Adipose tissue (tissue), 3 donors: ENCODE data around the gene C16orf54. TPM values are rescaled to one million over a fixed set of nuclear protein-coding genes. Genes with fewer than 3 reads are reported as not detected.
"Not testable (repeated sequence)": the region's sequence is repeated elsewhere in the genome, so short reads cannot be mapped to it uniquely, and the experiment has no call there.

Source experiments
- H3K27ac ChIP-seq: one replicate; pipeline ENCODE4 v1.5.1; 2013; ENCODE audit warnings: low read depth, low read length
- WGBS, 3 donors: extraction: QIAGEN DNeasy Blood & Tissue Kit; methylation state at CpG; one replicate each; pipeline ENCODE4 v1.1.7; 2013; 5-methylcytosine and 5-hydroxymethylcytosine counted together
- polyA plus RNA-seq, 3 donors: library from polyadenylated mRNA; stranded (reverse); fragments of 200-250 nt; gene quantifications; one replicate each; pipeline ENCODE4 v1.2.3, GENCODE V29; 2013
- donor health status: healthy with polysubstance abuse.
- donor health status: Bipolar disorder and iron deficiency.
- donor health status: healthy.

C16orf54 gene
- polyA plus RNA-seq, 3 donors, result 0.37 to 2.1 (median 1.6) TPM

DNA sequence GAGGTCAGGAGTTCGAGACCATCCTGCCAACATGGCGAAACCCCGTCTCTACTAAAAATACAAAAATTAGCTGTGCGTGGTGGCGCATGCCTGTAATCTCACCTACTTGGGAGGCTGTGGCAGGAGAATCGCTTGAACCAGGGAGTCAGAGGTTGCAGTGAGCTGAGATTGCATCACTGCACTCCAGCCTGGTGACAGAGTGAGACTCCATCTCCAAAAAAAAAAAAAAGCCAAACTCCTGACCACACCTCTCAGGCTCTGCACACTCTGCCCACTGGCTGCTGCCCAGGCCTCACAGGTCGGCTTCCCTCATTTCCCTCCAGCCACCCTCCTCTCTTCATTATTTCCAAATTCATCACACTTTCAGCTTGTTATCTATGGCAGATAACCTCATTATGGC is 26.5 kb upstream of the C16orf54 start:
- H3K27ac ChIP-seq, result not testable (repeated sequence)
- 78 to 85% (median 82%) methylated on average over 7 of the region's 7 CpGs for WGBS, 3 donors

DNA sequence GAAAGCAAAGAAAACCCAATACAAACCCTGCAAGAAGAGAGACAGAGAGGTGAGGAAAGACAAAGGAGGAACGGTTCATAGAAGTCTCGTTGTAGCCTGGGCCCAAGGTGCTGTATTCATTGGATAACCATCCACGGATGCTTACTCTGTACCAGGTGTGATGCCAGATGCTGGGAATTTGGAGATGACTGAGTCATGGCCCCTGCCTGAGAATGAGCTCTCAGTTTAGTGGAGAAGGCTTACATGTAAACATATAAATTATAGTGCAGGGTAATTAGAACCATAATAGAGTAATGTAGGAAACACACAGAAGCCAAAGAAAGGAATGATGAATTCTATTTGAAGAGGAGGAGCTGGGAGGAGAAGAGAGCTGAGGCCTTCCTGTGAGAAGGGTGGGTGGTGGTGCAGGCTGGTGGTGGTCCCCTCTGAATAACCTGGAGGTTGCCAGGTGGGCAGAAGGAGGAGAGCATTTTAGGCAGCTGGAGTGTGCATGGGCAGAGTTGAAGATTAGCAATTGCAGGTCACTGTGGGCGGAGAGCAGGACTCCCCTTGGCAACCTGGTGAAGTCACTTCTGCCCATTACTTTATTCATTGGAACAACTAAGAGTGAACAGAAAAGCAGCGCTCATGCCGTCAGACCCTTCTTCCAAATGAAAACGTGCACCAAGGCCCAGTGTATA is 24.6 kb upstream of the C16orf54 start:
- WGBS, 3 donors, result 67 to 85% (median 67%) methylated on average over 7 of the region's 7 CpGs
- no peak overlapping the region for H3K27ac ChIP-seq

DNA sequence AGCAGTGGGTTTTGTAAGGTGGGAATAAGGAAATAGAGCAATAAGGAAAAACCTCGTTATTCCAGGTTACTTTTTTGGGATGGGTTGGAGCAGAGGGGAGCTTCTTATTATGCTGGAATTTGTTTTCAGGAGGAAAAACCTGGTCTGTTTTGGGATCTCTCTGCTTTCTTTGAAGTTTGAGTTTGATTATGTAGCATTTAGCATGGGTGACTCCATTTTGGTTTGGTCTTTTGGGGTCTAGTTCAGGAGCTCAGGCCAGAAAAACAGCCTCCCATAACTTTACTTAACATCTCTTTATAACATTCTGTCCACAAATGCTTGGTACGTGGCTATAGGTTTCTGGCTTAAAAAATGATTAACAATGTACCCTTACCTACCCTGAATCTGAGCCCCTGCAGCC is 23.7 kb upstream of the C16orf54 start:
- 82 to 96% (median 82%) methylated on average over 2 of the region's 2 CpGs for WGBS, 3 donors
- no peak overlapping the region for H3K27ac ChIP-seq

DNA sequence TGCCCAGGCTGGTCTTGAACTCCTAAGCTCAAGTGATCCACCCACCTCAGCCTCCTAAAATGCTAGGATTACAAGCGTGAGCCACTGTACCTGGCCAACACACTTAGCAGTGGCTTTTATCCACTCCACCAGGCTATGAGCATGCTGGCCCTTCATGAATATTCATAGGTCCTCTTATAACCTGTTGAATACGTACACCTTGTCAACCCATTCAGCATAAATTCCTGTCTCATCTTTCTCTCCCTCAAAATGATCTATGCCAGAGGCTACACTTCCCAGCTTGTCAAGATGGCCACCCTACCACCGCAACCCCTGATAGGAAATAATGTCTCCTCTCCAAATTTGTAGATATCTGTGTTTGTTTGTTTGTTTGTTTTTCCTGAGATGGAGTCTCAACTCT is 21.3 kb upstream of the C16orf54 start:
- no peak overlapping the region for H3K27ac ChIP-seq
- WGBS, 3 donors, result 92 to 95% (median 93%) methylated on average over 3 of the region's 3 CpGs

DNA sequence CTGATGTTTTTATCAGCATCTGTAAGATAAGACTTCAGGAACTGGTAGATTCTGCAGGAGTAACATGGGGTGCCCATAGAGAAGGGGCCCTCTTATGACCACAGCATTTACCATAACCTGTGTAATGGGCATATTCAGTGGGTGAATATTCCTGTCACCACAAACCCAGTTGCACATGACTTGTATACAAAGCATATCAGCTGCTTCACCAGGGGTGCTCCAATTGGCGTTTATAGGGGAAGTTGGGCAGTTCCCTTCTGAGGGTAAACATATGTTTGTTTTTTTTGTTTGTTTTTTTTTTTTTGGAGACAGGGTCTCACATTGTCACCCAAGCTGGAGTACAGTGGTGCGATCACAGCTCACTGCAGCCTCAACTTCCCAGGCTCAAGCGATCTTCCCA is 20.8 kb upstream of the C16orf54 start:
- H3K27ac ChIP-seq, result no peak overlapping the region
- WGBS, 3 donors, result 76 to 90% (median 77%) methylated on average over 3 of the region's 3 CpGs

DNA sequence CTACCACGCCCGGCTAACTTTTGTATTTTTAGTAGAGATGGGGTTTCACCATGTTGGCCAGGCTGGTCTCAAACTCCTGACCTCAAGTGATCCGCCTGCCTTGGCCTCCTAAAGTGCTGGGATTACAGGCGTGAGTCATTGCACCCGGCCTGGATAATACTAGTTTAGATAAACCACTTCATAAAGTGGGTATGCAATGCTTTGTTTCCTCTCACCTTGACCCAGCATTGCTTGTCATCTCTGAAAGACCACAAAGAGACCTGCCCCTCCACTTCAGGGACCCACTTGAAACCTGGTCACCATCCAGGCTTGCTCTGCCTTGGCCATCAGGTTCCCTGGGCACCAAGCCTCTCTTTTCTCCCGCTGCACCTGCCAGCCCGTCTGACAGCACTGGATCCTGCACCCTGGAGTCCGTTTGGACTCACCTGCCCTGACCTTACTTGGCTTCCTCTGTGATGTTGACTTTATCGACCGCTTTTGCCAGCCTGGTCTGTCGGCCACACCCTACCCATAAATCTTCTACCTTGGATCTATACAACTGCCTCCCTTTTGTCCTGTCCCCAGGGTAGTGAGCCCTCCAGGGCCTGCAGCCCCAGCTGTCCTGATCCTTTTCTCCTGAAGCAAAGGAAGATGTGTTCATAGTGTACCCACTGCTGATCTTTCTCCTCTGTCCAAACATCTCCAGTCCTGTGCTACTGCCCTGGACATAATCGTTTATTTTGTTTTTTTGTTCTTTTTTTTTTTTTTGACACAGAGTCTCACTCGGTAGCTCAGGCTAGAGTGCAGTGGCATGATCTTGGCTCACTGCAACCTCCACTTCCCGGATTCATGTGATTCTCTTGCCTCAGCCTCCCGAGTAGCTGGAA is 19.6 kb upstream of the C16orf54 start:
- no peak overlapping the region for H3K27ac ChIP-seq
- 31 to 78% (median 74%) methylated on average over 15 of the region's 15 CpGs for whole genome bisulfite sequencing, 3 donors

DNA sequence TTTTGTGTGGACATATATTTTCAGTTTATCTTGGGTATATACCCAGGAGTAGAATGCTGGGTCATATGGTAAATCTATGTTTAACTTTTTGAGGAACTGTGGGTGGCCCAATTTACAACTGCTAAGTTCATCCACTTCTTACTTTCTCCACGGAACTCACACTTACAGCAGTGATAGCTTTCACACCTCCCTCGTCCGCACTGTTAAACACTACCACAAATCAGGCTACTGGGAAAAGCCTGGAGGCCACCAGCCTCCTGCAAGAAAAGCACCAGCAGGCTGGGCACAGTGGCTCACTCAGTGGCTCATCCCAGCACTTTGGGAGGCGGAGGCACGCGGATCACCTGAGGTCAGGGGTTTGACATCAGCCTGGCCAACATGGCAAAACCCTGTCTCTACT is 17.5 kb upstream of the C16orf54 start:
- 74 to 90% (median 76%) methylated on average over 6 of the region's 6 CpGs for WGBS, 3 donors
- no peak overlapping the region for H3K27ac ChIP-seq

DNA sequence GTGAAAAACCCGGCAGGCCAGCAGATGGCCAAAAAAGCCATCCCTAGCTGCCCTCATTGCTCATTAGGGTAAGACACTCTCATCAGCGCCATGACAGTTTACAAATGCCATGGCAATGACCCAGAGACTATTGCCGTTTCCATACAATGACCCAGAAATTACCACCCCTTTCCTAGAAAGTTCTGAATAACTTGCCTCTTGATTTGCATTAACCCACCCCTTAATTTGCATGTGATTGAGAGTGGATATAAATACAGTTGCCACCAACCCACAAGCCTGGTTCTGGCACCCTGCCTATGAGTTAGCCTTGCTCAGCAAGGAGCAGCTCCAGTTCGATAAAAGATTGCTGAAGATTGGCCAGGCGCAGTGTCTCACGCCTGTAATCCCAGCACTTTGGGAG is 16.1 kb upstream of the C16orf54 start:
- 41 to 79% (median 74%) methylated on average over 6 of the region's 6 CpGs for WGBS, 3 donors
- H3K27ac ChIP-seq, result no peak overlapping the region

DNA sequence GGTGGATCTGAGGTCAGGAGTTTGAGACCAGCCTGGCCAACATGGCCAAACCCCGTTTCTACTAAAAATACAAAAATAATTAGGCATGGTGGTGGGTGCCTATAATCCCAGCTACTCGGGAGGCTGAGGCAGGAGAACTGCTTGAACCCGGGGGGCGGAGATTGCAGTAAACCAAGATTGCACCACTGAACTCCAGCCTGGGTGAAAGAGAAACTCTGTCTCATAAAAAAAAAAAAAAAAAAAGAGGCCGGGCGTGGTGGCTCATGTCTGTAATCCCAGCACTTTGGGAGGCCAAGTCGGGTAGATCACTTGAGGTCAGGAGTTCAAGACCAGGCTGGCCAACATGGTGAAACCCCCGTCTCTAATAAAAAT is 15.5 kb upstream of the C16orf54 start:
- WGBS, 3 donors, result 76 to 80% (median 79%) methylated on average over 6 to 8 of the region's 8 CpGs
- not testable (repeated sequence) for H3K27ac ChIP-seq

DNA sequence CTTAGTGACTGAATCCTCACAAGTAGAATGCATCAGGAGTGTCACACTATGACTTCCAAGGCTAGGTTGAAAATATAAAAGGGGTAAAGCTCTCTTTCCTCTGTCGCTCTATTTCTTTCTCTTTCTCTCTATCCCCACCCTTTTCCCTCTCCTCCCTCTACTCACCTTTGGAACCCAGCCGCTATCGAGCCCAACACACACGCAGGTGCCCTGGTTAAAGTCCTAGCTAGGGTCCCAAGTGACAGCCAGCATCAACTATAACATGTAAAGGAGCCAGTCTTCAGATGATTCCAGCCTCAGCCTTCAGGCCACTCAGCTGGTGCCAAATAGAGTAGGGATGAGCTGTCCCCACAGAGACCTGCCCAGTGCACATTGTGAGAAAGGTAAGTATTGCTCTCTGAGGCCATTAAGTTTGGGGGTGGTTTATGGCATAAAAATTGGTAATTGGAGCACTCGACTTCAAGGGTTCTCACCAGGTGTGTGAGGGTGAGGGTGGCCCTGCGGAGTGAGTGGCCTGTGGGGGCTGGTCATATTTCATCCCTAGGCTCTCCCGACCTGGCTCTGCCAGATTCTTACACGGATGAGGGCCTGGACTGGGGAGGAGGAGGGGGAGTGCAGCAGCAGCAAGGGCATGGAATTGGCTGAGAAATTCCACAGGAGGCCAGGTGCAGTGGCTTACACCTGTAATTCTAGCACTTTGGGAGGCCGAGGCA is 14.9 kb upstream of the C16orf54 start:
- 77 to 82% (median 77%) methylated on average over 9 of the region's 9 CpGs for WGBS, 3 donors
- no peak overlapping the region for H3K27ac ChIP-seq

DNA sequence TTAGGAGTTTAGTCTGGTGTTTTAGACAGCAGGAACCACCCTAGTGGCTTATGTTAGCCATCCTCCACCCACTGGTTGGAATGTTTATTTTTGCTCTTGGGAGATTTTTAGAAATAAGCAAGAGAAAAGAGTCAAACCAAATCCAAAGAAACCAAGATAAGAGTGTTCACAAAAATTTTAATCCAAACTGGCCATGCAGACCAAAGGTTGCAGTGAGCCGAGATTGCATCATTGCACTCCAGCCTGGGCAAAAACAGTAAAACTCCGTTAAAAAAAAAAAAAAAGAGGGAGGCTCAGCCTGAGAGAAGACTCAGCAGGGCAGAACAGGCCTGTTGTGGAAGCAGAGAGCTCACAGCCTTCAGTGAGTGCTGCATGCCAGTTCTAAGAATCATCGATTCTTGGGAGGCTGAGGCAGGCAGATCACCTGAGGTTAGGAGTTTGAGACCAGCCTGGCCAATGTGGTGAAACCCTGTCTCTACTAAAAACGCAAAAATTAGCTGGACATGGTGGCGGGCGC is 12.2 kb upstream of the C16orf54 start:
- 55 to 68% (median 55%) methylated on average over 6 of the region's 6 CpGs for WGBS, 3 donors
- H3K27ac ChIP-seq, result no peak overlapping the region

DNA sequence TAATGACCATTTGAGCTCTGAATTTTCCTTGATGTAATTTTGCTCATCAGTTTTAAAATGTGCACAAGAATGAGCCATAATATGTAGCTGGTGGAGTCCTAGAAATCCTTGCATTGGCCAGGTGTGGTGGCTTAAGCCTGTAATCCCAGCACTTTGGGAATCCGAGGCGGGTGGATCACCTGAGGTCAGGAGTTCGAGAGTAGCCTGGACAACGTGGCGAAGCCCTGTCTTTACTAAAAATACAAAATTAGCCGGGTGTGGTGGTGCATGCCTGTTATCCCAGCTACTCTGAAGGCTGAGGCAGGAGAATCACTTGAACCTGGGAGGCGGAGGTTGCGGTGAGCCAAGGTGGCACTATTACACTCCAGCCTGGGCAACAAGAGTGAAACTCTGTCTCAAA is 11.3 kb upstream of the C16orf54 start:
- WGBS, 3 donors, result 77 to 86% (median 82%) methylated on average over 8 of the region's 8 CpGs

DNA sequence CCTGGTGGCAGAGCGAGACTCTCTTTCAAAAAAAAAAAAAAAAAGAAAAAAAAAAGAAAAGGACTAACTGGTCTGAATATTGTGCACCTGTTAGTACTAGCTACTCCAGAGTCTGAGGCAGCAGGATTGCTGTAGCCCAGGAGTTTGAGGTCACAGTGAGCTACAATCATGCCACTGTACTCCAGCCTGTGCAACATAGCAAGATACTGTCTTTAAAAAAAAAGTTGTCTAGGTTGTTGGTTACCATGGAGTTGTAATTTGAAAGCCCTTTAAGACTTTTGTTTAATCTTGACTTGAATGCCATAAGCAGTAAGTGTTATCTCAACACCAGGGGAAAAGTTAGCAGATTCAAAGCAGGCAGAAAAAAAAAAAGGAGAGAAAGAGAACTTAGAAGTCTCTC is 10.9 kb upstream of the C16orf54 start:
- WGBS, 3 donors, result 43 to 78% (median 76%) methylated on average over 1 of the region's 1 CpG
- H3K27ac ChIP-seq, result no peak overlapping the region

More for the DNA sequence above, 11.3 kb upstream of the C16orf54 start:
- not testable (repeated sequence) for H3K27ac ChIP-seq

DNA sequence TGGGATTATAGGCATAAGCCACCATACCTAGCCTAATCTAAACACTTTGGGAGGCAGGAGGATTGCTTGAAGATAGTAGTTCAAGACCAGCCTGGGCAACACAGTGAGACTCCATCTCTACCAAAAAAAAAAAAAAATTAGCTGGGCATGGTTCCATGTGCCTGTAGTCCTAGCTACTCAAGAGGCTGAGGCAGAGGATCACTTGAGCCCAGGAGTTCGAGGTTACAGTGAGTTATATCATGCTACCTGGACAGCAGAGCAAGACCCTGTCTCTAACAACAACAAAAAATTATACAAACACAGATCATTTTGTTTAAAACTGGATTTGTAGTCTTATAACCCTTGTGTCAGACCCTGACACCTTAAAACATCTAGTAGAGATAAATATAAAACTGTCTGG is 7.7 kb upstream of the C16orf54 start:
- H3K27ac ChIP-seq, result no peak overlapping the region
- 74 to 81% (median 76%) methylated on average over 1 of the region's 1 CpG for WGBS, 3 donors

DNA sequence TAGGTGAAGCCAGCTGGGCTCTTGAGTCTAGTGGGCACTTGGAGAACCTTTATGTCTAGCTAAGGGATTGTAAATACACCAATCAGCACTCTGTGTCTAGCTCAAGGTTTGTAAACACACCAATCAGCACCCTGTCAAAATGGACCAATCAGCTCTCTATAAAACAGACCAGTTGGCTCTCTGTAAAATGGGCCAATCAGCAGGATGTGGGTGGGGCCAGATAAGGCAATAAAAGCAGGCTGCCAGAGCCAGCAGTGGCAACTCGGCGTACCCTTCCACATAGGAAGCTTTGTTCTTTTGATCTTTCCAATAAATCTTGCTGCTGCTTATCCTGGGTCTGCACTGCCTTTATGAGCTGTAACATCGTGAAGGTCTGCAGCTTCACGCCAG is 3.0 kb upstream of the C16orf54 start:
- not testable (repeated sequence) for H3K27ac ChIP-seq
- 66 to 80% (median 75%) methylated on average over 4 of the region's 4 CpGs for WGBS, 3 donors

DNA sequence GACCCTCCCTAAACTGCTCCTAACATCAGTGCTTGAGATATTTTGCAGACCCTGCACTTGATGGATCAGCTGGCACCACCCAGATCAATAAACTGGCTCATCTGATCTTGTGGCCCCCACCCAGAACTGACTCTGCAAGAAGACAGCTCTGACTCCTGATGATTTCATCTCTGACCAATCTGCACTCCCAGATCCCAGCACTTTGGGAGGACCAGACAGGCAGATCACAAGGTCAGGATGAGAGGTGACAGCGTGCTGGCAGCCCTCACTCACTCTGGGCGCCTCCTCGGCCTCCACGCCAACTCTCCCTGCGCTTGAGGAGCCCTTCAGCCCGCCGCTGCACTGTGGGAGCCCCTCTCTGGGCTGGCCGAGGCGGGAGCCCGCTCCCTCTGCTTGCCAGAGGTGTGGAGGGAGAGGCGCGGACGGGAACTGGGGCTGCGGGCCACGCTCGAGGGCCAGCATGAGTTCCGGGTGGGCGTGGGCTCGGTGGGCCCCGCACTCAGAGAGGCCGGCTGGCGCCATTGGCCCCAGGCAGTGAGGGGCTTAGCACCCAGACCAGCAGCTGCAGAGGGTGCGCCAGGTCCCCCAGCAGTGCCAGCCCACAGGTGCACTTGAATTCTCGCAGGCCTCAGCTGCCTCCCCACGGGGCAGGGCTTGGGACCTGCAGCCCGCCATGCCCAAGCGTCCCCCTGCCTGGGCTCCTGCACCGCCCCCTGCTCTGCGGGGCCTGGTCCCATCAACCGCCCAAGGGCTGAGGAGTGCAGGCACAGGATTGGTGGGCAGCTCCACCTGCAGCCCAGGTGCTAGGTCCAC is 2.4 kb upstream of the C16orf54 start:
- WGBS, 3 donors, result 92 to 96% (median 94%) methylated on average over 29 to 30 of the region's 30 CpGs
- no peak overlapping the region for H3K27ac ChIP-seq

DNA sequence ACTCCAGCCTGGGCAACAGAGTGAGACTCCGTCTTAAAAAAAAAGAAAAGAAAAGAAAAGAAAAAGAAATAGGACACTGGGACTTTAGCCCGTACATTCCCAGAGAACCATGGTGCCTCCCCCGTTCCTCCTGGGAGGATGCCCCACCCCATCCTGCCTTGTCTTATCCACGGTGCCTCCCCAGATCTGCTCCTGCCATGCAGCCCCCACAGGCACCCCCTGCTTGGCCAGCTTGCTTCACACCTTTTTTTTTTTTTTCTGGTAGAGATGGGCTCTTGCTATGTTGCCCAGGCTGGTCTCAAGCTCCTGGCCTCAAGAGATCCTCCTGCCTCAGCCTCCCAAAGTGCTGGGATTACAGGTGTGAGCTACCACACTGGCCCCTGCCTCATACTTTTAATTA is 728 bp upstream of the C16orf54 start:
- H3K27ac ChIP-seq, result not testable (repeated sequence)
- WGBS, 3 donors, result 30 to 77% (median 32%) methylated on average over 4 of the region's 4 CpGs

DNA sequence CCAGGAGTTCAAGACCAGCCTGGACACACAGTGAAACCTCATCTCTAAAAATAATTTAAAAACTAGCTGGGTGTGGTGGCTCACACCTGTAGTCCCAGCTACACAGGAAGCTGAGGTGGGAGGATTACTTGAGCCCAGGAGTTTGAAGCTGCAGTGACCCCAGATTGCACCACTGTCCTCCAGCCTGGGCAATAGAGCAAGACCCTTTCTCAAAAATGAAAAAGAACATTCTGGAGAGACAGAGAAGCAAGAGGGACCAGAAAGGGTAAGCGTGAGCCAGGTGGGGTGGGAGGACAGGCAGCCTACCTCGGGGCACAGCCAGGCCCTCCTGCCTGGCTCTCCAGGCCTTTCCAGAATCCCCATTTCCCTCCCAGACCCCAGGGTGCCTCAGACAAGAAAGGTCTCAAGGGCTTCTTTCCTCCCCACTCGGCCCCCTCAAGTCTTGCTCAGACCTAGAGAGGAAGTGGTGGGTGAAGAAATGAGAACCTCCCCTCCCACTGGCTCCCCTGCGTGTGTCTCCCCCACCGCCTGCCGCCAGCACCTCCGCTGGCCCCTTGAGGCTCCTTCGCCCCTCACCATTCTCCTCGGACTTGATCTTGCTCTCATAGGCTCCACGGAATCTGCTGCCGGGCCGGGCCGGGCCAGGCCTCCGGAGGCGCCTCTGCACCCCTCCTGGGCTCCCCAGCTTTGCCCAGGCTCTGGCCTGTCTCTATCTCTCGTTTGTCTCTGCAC is 503 bp downstream of the C16orf54 start:
- no peak overlapping the region for H3K27ac ChIP-seq
- 43 to 82% (median 48%) methylated on average over 16 of the region's 16 CpGs for WGBS, 3 donors
